AG09309 (cell line): ENCODE results near the gene TM2D1.
"Not testable (repeated sequence)": the region's sequence is repeated elsewhere in the genome, so short reads cannot be mapped to it uniquely, and the experiment has no call there.

Experiments
- DNase-seq: peaks from one replicate; pipeline ENCODE4 v3.0.0-alpha.2; 2010; ENCODE audit warnings: low read depth
- H3K4me3 ChIP-seq: 2 replicates; pipeline ENCODE4 v1.5.1; 2011; ENCODE audit warnings: mild to moderate bottlenecking, low read depth, low read length, moderate library complexity; ENCODE audit not compliant: control insufficient read depth
- TF ChIP-seq, protein P1 (sequence below): IDR thresholded peaks from 2 replicates; pipeline ENCODE4 v1.5.1; 2011; ENCODE audit warnings: mild to moderate bottlenecking, low read depth, low read length, inconsistent platforms; ENCODE audit not compliant: insufficient read depth, control insufficient read depth; ENCODE audit errors: missing control alignments

The TM2D1 gene

DNA sequence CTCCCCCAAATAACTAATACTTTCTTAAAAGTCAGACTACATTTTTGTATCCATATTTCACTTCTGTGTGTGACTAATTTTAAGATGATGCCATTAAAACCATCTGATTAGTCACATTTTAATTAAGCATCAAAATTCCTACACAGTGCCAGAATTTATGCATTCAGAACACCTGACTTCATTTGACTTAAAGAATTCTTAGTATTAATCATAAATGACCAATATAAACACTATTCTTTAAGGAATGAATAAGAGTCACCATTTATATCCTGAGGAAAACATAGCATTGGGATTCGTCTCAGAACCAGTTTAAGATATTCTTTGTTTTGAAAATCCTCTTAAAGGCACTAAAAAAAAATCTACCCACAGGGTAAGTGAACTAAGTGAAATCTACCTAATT is 37.0 kb downstream of the TM2D1 start:
- TF ChIP-seq, protein P1, sequence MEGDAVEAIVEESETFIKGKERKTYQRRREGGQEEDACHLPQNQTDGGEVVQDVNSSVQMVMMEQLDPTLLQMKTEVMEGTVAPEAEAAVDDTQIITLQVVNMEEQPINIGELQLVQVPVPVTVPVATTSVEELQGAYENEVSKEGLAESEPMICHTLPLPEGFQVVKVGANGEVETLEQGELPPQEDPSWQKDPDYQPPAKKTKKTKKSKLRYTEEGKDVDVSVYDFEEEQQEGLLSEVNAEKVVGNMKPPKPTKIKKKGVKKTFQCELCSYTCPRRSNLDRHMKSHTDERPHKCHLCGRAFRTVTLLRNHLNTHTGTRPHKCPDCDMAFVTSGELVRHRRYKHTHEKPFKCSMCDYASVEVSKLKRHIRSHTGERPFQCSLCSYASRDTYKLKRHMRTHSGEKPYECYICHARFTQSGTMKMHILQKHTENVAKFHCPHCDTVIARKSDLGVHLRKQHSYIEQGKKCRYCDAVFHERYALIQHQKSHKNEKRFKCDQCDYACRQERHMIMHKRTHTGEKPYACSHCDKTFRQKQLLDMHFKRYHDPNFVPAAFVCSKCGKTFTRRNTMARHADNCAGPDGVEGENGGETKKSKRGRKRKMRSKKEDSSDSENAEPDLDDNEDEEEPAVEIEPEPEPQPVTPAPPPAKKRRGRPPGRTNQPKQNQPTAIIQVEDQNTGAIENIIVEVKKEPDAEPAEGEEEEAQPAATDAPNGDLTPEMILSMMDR, result no peak
- H3K4me3 ChIP-seq, result no peak overlapping the region
- DNase-seq, result no peak

DNA sequence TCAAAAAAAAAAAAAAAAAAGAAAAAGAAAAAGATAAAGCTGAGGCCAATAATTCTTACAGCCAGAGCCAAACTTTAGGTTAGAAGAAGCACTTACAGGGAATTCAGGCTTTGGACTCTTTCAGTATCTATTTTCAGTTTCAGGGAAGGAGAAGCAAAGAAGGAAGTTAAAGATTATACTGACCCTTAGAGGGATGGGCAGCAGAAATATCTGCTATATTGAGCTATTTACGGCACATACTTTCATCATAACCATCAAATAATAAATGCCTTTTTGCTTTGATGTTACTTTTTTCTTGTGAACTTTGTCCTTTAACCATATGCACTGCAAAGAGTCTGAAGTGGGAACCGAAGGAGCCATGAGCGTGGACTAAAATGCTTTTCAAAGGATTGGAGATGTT is 42.0 kb downstream of the TM2D1 start:
- no peak overlapping the region for H3K4me3 ChIP-seq
- TF ChIP-seq, protein P1, result no peak

DNA sequence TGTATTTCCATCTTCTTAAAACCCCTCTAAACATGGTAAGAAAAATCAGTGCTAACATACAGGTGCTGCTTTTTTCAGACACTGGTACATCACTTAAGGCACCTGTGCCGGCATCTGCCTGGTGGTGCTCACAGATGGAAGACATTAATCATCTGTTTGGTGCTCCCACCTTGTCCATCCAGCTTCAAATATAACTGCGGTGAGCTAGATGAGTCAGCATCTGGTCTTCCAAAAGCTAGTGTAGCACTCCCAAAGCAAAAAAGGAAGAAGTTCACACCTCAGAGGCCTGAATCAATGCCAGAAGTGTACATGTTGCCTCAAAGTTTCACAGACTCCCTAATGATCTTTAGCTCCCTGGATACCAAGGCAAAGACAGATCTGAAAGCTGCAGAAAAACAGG is 44.4 kb downstream of the TM2D1 start:
- TF ChIP-seq, protein P1, result no peak
- no peak overlapping the region for H3K4me3 ChIP-seq
- no peak for DNase-seq

More for the DNA sequence above, 42.0 kb downstream of the TM2D1 start:
- no peak for DNase-seq

DNA sequence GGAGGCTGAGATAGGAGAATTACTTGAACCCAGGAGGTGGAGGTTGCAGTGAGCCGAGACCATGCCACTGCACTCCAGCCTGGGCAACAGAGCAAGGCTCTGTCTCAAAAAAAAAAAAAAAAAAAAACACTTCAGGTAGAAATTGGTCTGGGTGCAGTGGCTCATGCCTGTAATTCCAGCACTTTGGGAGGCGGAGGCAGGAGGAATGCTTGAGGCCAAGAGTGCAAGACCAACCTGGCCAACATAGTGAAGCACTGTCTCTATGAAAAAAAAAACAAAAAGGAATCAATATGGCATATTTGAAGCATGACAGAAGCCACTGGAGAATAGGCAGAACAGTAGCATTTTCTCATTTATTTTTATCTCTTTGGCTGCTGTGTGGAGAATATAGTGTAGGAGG is 48.1 kb downstream of the TM2D1 start:
- not testable (repeated sequence) for H3K4me3 ChIP-seq, DNase-seq

DNA sequence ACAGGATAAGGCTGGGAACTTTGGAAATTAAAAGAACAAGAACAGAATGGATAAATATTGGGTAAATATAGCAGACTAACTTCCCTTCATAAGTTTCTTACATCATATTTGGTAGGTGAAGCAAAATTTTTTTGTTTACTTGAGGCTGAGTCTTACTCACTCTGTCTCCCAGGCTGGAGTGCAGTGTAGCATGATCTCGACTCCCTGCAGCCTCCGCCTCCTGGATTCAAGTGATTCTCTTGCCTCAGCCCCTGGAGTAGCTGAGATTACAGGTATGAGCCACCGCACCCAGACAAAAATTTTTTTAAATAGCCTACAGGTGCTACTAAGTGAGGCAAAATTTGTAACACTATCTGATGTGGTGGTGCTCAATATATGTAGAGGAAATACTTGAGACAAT is 50.7 kb downstream of the TM2D1 start:
- no peak for DNase-seq
- TF ChIP-seq, protein P1, result no peak
- no peak overlapping the region for H3K4me3 ChIP-seq

DNA sequence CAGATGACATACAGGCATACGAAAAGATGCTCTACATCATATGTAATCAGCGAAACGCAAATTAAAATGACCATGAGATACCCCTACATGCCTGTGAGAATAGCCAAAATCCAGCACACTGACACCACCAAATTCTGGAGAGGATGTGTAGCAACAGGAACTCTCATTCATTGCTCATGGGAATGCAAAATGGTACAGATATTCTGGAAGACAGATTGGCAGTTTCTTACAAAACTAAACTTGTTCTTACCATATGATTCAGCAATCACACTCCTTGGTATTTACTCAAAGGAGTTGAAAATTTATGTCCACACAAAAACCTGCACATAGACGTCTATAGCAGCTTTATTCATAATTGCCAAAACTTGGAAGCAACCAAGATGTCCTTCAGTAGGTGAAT is 52.6 kb downstream of the TM2D1 start:
- TF ChIP-seq, protein P1, result no peak
- DNase-seq, result no peak
- H3K4me3 ChIP-seq, result no peak overlapping the region

DNA sequence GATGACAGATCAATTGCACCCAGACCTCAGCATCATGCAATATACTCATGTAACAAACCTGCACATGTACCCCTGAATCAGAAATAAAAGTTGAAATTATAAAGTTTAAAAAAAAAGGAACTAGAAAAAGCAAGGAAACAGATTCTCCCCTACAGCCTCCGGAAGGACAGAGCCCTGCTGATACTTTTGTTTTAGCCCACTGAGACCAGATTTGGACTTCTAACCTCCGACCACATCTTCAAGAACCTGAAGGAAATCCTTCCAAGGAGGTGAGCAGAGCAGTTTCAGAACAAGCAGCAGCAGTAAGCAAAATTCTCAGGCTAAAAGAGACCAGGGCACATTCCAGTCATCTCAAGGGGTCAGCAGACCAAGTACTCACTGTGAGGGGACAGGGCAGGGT is 54.5 kb downstream of the TM2D1 start:
- no peak overlapping the region for H3K4me3 ChIP-seq
- DNase-seq, result no peak
- TF ChIP-seq, protein P1, result no peak

DNA sequence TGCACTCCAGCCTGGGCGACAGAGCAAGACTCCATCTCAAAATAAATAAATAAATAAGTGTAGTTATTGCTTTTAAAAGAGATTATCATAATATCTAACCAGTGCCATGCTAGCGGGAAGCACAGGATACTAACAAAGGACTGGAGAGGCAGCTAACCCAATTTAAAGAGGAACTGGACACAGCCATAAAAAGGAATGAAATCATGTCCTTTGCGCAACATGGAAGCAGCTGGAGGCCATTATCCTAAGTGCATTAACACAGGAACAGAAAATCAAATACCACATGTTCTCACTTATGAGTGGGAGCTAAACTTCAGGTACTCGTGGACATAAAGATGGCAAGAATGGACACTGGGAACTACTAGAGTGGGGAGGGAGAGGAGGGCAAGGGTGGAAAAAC is 54.9 kb downstream of the TM2D1 start:
- TF ChIP-seq, protein P1, result no peak
- no peak overlapping the region for H3K4me3 ChIP-seq
- DNase-seq, result no peak
